IMR-90 (cell line): ENCODE results near the gene KCNMA1. TPM values are rescaled to one million over a fixed set of nuclear protein-coding genes. Genes with fewer than 3 reads are reported as not detected.

Experiments used
- ATAC-seq: fragments of 200-7000 bp; cut with Tn5 transposase; 2 replicates; pipeline ENCODE4 v1.9.1; 2020; ENCODE audit warnings: low read depth, mild to moderate bottlenecking, moderate library complexity
- BruUV-seq: library from RNA; stranded (reverse); fragments of 400-500 nt; replicated peaks from 2 replicates; lab custom pipeline; 2021; lab: Mats Ljungman, UMichigan
- CTCF ChIA-PET: fragments of 300-600 bp; formaldehyde crosslinking; extraction: SDS; loops from one replicate; lab custom pipeline; 2021; ENCODE audit warnings: antibody characterized with exemption; lab: Yijun Ruan, JAX
- POLR2A ChIA-PET: fragments of 300-600 bp; sonication (Branson Sonifier 250); formaldehyde crosslinking; loops from one replicate; lab custom pipeline; 2022; ENCODE audit warnings: antibody characterized with exemption; ENCODE audit not compliant: unreplicated experiment; lab: Charles Lee
- DNase-seq: peaks from one replicate; pipeline ENCODE4 v3.0.0; 2013
- H2AFZ ChIP-seq: replicated peaks from 2 replicates; pipeline ENCODE3; 2013; ENCODE audit warnings: low read length, mild to moderate bottlenecking; ENCODE audit not compliant: poor library complexity
- H2AK5ac ChIP-seq: 2 replicates; pipeline ENCODE4 v1.6.1; 2013; ENCODE audit warnings: low read depth, low read length, inconsistent platforms
- H2AK9ac ChIP-seq: replicated peaks from 2 replicates; pipeline ENCODE3; 2013; ENCODE audit warnings: mild to moderate bottlenecking, low read depth, low read length, moderate library complexity; ENCODE audit not compliant: poor library complexity
- H2BK120ac ChIP-seq: 2 replicates; pipeline ENCODE4 v1.6.1; 2013; ENCODE audit warnings: low read depth, low read length, inconsistent platforms
- H2BK15ac ChIP-seq: 3 replicates; pipeline ENCODE4 v1.6.1; 2013; ENCODE audit warnings: low read depth, low read length, inconsistent platforms
- H2BK20ac ChIP-seq: 2 replicates; pipeline ENCODE4 v1.6.1; 2013; ENCODE audit warnings: low read depth, mild to moderate bottlenecking, inconsistent platforms, low read length, moderate library complexity
- H2BK5ac ChIP-seq: 2 replicates; pipeline ENCODE4 v1.6.1; 2013; ENCODE audit warnings: mild to moderate bottlenecking, low read depth, low read length, inconsistent platforms; ENCODE audit not compliant: poor library complexity, severe bottlenecking
- H3K14ac ChIP-seq: replicated peaks from 2 replicates; pipeline ENCODE4 v1.6.1; 2013; ENCODE audit warnings: low read depth, low read length, inconsistent platforms
- H3K18ac ChIP-seq: 2 replicates; pipeline ENCODE4 v1.6.1; 2013; ENCODE audit warnings: low read depth, low read length, control low read depth
- H3K23ac ChIP-seq: 2 replicates; pipeline ENCODE4 v1.6.1; 2013; ENCODE audit warnings: low read depth, low read length, inconsistent platforms
- H3K27ac ChIP-seq: 2 replicates; pipeline ENCODE4 v1.5.1; 2013; ENCODE audit warnings: mild to moderate bottlenecking, control low read depth, low read length; ENCODE audit not compliant: insufficient read depth
- H3K27me3 ChIP-seq: 2 replicates; pipeline ENCODE4 v1.6.1; 2013; ENCODE audit warnings: low read length; ENCODE audit not compliant: control insufficient read depth, insufficient read depth
- H3K36me3 ChIP-seq: 2 replicates; pipeline ENCODE4 v1.6.1; 2013; ENCODE audit warnings: low read length, mixed read lengths; ENCODE audit not compliant: control insufficient read depth, insufficient read depth
- H3K4ac ChIP-seq: 2 replicates; pipeline ENCODE4 v1.6.1; 2013; ENCODE audit warnings: low read depth, low read length, inconsistent platforms
- H3K4me1 ChIP-seq: 2 replicates; pipeline ENCODE4 v1.6.1; 2013; ENCODE audit warnings: low read length, mixed read lengths; ENCODE audit not compliant: control insufficient read depth, insufficient read depth
- H3K4me2 ChIP-seq: 2 replicates; pipeline ENCODE4 v1.6.1; 2013; ENCODE audit warnings: low read depth, mild to moderate bottlenecking, control low read depth, low read length, moderate library complexity
- H3K4me3 ChIP-seq: 2 replicates; pipeline ENCODE4 v1.5.1; 2013; ENCODE audit warnings: low read depth, mild to moderate bottlenecking, control low read depth, low read length, moderate library complexity; ENCODE audit not compliant: insufficient read depth
- H3K56ac ChIP-seq: 2 replicates; pipeline ENCODE4 v1.6.1; 2013; ENCODE audit warnings: low read length, inconsistent platforms; ENCODE audit not compliant: insufficient read depth; ENCODE audit errors: extremely low read depth
- H3K79me1 ChIP-seq, 2 experiments: 2 replicates each; pipeline ENCODE4 v1.6.1; 2013; ENCODE audit warnings: low read length in 2 of 2, inconsistent platforms in 1 of 2, low read depth in 1 of 2
- H3K9ac ChIP-seq: 2 replicates; pipeline ENCODE4 v1.6.1; 2013; ENCODE audit warnings: low read depth, low read length, control low read depth
- H3K9me1 ChIP-seq: 2 replicates; pipeline ENCODE4 v1.6.1; 2013; ENCODE audit warnings: low read length, inconsistent platforms; ENCODE audit not compliant: insufficient read depth
- H3K9me3 ChIP-seq: 2 replicates; pipeline ENCODE4 v1.6.1; 2013; ENCODE audit warnings: low read length; ENCODE audit not compliant: control insufficient read depth, insufficient read depth
- H4K20me1 ChIP-seq: 2 replicates; pipeline ENCODE4 v1.6.1; 2013; ENCODE audit warnings: low read length, inconsistent platforms; ENCODE audit not compliant: insufficient read depth
- H4K5ac ChIP-seq: 2 replicates; pipeline ENCODE4 v1.6.1; 2013; ENCODE audit warnings: mild to moderate bottlenecking, low read depth, low read length, control low read depth
- H4K8ac ChIP-seq, 2 experiments: 2 replicates each; pipeline ENCODE4 v1.6.1; 2013; ENCODE audit warnings: low read depth in 2 of 2, low read length in 2 of 2, control low read depth in 1 of 2, inconsistent platforms in 1 of 2
- H4K91ac ChIP-seq: 2 replicates; pipeline ENCODE4 v1.6.1; 2013; ENCODE audit warnings: low read depth, low read length, inconsistent platforms; ENCODE audit not compliant: insufficient read depth
- BHLHE40 ChIP-seq: fragments of 150-350 bp; IDR thresholded peaks from 2 replicates; pipeline ENCODE4 v1.6.1; 2016; ENCODE audit warnings: mild to moderate bottlenecking, low read depth, low read length
- CEBPB ChIP-seq: IDR thresholded peaks from 2 replicates; pipeline ENCODE4 v1.6.1; 2012; ENCODE audit warnings: low read depth, low read length, improper control_type of control experiment
- CHD1 ChIP-seq: IDR thresholded peaks from 2 replicates; pipeline ENCODE4 v1.6.1; 2012; ENCODE audit warnings: low read depth, low read length, improper control_type of control experiment
- ELK1 ChIP-seq: fragments of 150-350 bp; IDR thresholded peaks from 2 replicates; pipeline ENCODE4 v1.6.1; 2016; ENCODE audit warnings: low read depth, mild to moderate bottlenecking, low read length, moderate library complexity, borderline replicate concordance
- FOS ChIP-seq: fragments of 150-350 bp; IDR thresholded peaks from 2 replicates; pipeline ENCODE4 v1.6.1; 2016; ENCODE audit warnings: low read depth, low read length
- MAFK ChIP-seq: IDR thresholded peaks from 2 replicates; pipeline ENCODE4 v1.6.1; 2012; ENCODE audit warnings: low read depth, low read length, improper control_type of control experiment
- MAZ ChIP-seq: IDR thresholded peaks from 2 replicates; pipeline ENCODE4 v1.6.1; 2012; ENCODE audit warnings: low read depth, mild to moderate bottlenecking, low read length, improper control_type of control experiment, moderate library complexity, borderline replicate concordance
- MXI1 ChIP-seq: IDR thresholded peaks from 2 replicates; pipeline ENCODE4 v1.6.1; 2012; ENCODE audit warnings: low read depth, mild to moderate bottlenecking, low read length, moderate library complexity, borderline replicate concordance
- NFE2L2 ChIP-seq: fragments of 150-350 bp; IDR thresholded peaks from 2 replicates; pipeline ENCODE4 v1.6.1; 2016; ENCODE audit warnings: low read depth, mild to moderate bottlenecking, low read length
- POLR2A ChIP-seq: IDR thresholded peaks from 2 replicates; pipeline ENCODE4 v1.6.1; 2012; ENCODE audit warnings: mild to moderate bottlenecking, low read depth, low read length
- RAD21 ChIP-seq: IDR thresholded peaks from 2 replicates; pipeline ENCODE4 v1.6.1; 2012; ENCODE audit warnings: low read length, improper control_type of control experiment
- RCOR1 ChIP-seq: IDR thresholded peaks from 2 replicates; pipeline ENCODE4 v1.6.1; 2012; ENCODE audit warnings: mild to moderate bottlenecking, low read length, improper control_type of control experiment; ENCODE audit not compliant: insufficient replicate concordance
- RFX5 ChIP-seq: IDR thresholded peaks from 2 replicates; pipeline ENCODE4 v1.8.0; 2012; ENCODE audit warnings: low read depth, mild to moderate bottlenecking, low read length, moderate library complexity
- SMC3 ChIP-seq: fragments of 150-350 bp; IDR thresholded peaks from 2 replicates; pipeline ENCODE4 v1.6.1; 2016; ENCODE audit warnings: low read depth, mild to moderate bottlenecking, antibody characterized with exemption, low read length, moderate library complexity
- USF2 ChIP-seq: fragments of 150-350 bp; IDR thresholded peaks from 2 replicates; pipeline ENCODE4 v1.6.1; 2017; ENCODE audit warnings: mild to moderate bottlenecking, antibody characterized with exemption, low read length, low read depth
- WGBS, 2 experiments: methylation state at CpG; one replicate each; pipeline versions ENCODE4 v1.1.5 to v1.1.7; 2013; ENCODE audit warnings: missing lambda C conversion rate in 2 of 2; ENCODE audit not compliant: insufficient read length in 1 of 2; ENCODE audit errors: extremely low coverage in 2 of 2; 5-methylcytosine and 5-hydroxymethylcytosine counted together
- dilution Hi-C: fragments of 300-500 bp; cut with HindIII; formaldehyde crosslinking; loops from one replicate; pipeline ENCODE4 v1.14.3; 2018; ENCODE audit warnings: low sequenced_read_pairs; ENCODE audit not compliant: unreplicated experiment
- in situ Hi-C: fragments of 300-500 bp; cut with MboI; formaldehyde crosslinking; loops from 3 replicates; pipeline ENCODE4 v1.14.3; 2019; ENCODE audit warnings: low sequenced_read_pairs, inconsistent platforms, mixed read lengths
- intact Hi-C: fragments of 100-400 bp; cut with micrococcal nuclease; formaldehyde crosslinking; loops from 2 replicates; pipeline ENCODE4 v1.10.0; 2022
- polyA plus RNA-seq, 3 experiments: library from polyadenylated mRNA; depleted of rRNA; stranded (reverse); fragments of >200 nt; gene quantifications; 2 replicates each; pipeline ENCODE4 v1.2.3, GENCODE V29; 2012; ENCODE audit warnings: low replicate concordance in 1 of 3
- total RNA-seq: library from RNA; depleted of rRNA; stranded (reverse); fragments of >200 nt; gene quantifications from 2 replicates; pipeline ENCODE4 v1.2.3, GENCODE V29; 2012
- TF ChIP-seq, protein P1 (sequence below): conservative IDR thresholded peaks from 2 replicates; pipeline ENCODE4 v1.5.1; 2012; ENCODE audit warnings: mild to moderate bottlenecking, low read depth, low read length, improper control_type of control experiment

The KCNMA1 gene
- total and polyA plus RNA-seq, 2 of the 4 experiments (the other 2 are of a cell fraction), result 25.6 to 29.6 TPM

DNA sequence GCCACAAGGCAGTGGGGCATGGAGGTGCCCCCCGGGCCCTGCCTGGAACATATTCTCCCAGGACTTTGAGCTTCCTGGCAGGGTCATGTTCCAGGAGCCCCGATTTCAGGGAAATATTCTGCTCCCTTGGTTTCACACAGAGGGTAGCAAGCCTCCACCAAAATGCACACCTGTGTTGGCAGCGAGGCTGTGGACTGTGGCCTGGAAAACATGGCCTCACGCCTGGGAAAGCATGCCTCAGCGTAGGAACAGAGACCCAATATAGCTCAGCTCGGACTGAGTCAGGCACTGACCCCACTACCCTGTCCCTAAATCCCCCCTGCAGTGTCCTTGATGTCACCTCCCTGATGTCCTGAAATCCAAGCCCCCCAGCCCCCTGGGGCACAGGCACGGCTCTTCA, 92.0 kb downstream of the KCNMA1 start:
- Histone ChIP-seq H3K79me1 (no peaks in the 10 kb centered on the region), H2AFZ (no peak overlapping the region), H3K36me3 (no peaks in the 10 kb centered on the region), H2BK20ac (no peak overlapping the region), H2AK9ac (no peak overlapping the region), H3K14ac (no peak overlapping the region; the same call in 1 of the 2 replicates), H4K5ac (no peak overlapping the region), H2BK5ac (no peak overlapping the region), H3K4me3 (no peak overlapping the region), H4K20me1 (no peaks in the 10 kb centered on the region), H3K4me1 (no peaks in the 10 kb centered on the region), H4K8ac (no peak overlapping the region), H3K56ac (no peak overlapping the region), H3K9me1 (0 out of 2 replicates have a peak, but pooled peaks cover 3% of the 10 kb centered on the region), H3K27ac (no peak overlapping the region), H3K18ac (no peak overlapping the region), H3K4me2 (no peak overlapping the region), H3K9ac (no peak overlapping the region), H2BK15ac (no peak overlapping the region), H3K9me3 (no peaks in the 10 kb centered on the region), H3K4ac (no peak overlapping the region), H3K27me3 (no peaks in the 10 kb centered on the region), H4K91ac (peak overlapping the region; percentile 20; the same call in 1 of the 2 replicates), H2BK120ac (no peak overlapping the region), H3K23ac (no peak overlapping the region), H2AK5ac (no peak overlapping the region)
- no peak for ATAC-seq
- 100% methylated on average over 1 of the region's 7 CpGs; no CpG with 5 or more reads in 1 of the 2 experiments for WGBS, 2 experiments
- TF ChIP-seq BHLHE40, result no peak
- TF ChIP-seq RCOR1, result no peak
- no peak for TF ChIP-seq RFX5
- no peak for TF ChIP-seq MAFK
- TF ChIP-seq, protein P1, sequence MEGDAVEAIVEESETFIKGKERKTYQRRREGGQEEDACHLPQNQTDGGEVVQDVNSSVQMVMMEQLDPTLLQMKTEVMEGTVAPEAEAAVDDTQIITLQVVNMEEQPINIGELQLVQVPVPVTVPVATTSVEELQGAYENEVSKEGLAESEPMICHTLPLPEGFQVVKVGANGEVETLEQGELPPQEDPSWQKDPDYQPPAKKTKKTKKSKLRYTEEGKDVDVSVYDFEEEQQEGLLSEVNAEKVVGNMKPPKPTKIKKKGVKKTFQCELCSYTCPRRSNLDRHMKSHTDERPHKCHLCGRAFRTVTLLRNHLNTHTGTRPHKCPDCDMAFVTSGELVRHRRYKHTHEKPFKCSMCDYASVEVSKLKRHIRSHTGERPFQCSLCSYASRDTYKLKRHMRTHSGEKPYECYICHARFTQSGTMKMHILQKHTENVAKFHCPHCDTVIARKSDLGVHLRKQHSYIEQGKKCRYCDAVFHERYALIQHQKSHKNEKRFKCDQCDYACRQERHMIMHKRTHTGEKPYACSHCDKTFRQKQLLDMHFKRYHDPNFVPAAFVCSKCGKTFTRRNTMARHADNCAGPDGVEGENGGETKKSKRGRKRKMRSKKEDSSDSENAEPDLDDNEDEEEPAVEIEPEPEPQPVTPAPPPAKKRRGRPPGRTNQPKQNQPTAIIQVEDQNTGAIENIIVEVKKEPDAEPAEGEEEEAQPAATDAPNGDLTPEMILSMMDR, result no peak
- TF ChIP-seq USF2, result no peak
- TF ChIP-seq ELK1, result no peak
- no peak for TF ChIP-seq SMC3
- no peak for TF ChIP-seq RAD21
- no peak for TF ChIP-seq MAZ
- TF ChIP-seq CHD1, result no peak
- no peak for TF ChIP-seq POLR2A
- no peak for TF ChIP-seq MXI1
- TF ChIP-seq FOS, result no peak
- no peak for TF ChIP-seq CEBPB
- no peak for TF ChIP-seq NFE2L2
- dilution Hi-C loops (no loop called here), in situ Hi-C loops (no loop called here), intact Hi-C loops (no loop called here)
- ChIA-PET POLR2A (no interaction called here), CTCF (no interaction called here)
- no peak for DNase-seq
- no TSS peak for BruUV-seq
